Liver (tissue), 9 donors: ENCODE measurements around the gene RAI1. TPM values are rescaled to one million over a fixed set of nuclear protein-coding genes. Genes with fewer than 3 reads are reported as not detected.

Experiments
- DNase-seq: peaks from one replicate; pipeline ENCODE4 v3.0.0-alpha.2; 2017; ENCODE audit warnings: low spot score
- H3K27ac ChIP-seq, 2 donors: one replicate each; pipeline ENCODE4 v1.7.0; 2013; ENCODE audit warnings: inconsistent platforms in 2 of 2, low read length in 2 of 2, control low read depth in 1 of 2, low read depth in 1 of 2, mild to moderate bottlenecking in 1 of 2
- H3K27me3 ChIP-seq, 4 donors: one replicate each; pipeline versions ENCODE4 v1.6.1 to v1.7.0; 2013; ENCODE audit warnings: low read length in 3 of 4, inconsistent platforms in 1 of 4, mild to moderate bottlenecking in 1 of 4, moderate library complexity in 1 of 4; ENCODE audit not compliant: control insufficient read depth in 4 of 4, insufficient read depth in 4 of 4
- H3K36me3 ChIP-seq, 4 donors: one replicate each; pipeline versions ENCODE4 v1.6.1 to v1.7.0; 2013; ENCODE audit warnings: low read length in 3 of 4, mild to moderate bottlenecking in 3 of 4, low read depth in 1 of 4, moderate library complexity in 1 of 4; ENCODE audit not compliant: control insufficient read depth in 4 of 4, insufficient read depth in 3 of 4
- H3K4me1 ChIP-seq, 4 donors: one replicate each; pipeline versions ENCODE4 v1.6.1 to v1.7.0; 2013; ENCODE audit warnings: low read length in 3 of 4, mild to moderate bottlenecking in 3 of 4, moderate library complexity in 1 of 4; ENCODE audit not compliant: control insufficient read depth in 4 of 4, insufficient read depth in 4 of 4
- H3K4me3 ChIP-seq, 3 donors: one replicate each; pipeline versions ENCODE4 v1.6.1 to v1.7.0; 2013; ENCODE audit warnings: low read length in 3 of 3, control low read depth in 1 of 3, low read depth in 1 of 3, mild to moderate bottlenecking in 1 of 3
- H3K9ac ChIP-seq, 2 donors: one replicate each; pipeline ENCODE4 v1.7.0; 2013; ENCODE audit warnings: low read length in 2 of 2, mild to moderate bottlenecking in 2 of 2, moderate library complexity in 2 of 2, control low read depth in 1 of 2, low read depth in 1 of 2
- H3K9me3 ChIP-seq, 4 donors: one replicate each; pipeline versions ENCODE4 v1.6.1 to v1.7.0; 2013; ENCODE audit warnings: low read length in 3 of 4; ENCODE audit not compliant: control insufficient read depth in 4 of 4
- CTCF ChIP-seq: fragments of 150-350 bp; IDR thresholded peaks from 2 replicates; pipeline ENCODE4 v1.5.1; 2017; ENCODE audit warnings: improper control_type of control experiment, low read depth, low read length; ENCODE audit not compliant: missing input control
- FOXA1 ChIP-seq: IDR thresholded peaks from 2 replicates; pipeline ENCODE4 v1.6.1; 2016; ENCODE audit warnings: antibody characterized with exemption
- FOXA2 ChIP-seq: IDR thresholded peaks from 2 replicates; pipeline ENCODE4 v1.6.1; 2016; ENCODE audit warnings: antibody characterized with exemption
- GABPA ChIP-seq, 2 donors: IDR thresholded peaks in 1 of 2; conservative IDR thresholded peaks in 1 of 2; 2 replicates each; pipeline ENCODE4 v1.6.1; 2016; ENCODE audit warnings: antibody characterized with exemption in 2 of 2, mild to moderate bottlenecking in 1 of 2, moderate library complexity in 1 of 2
- HNF4A ChIP-seq, 2 donors: conservative IDR thresholded peaks; 2 replicates each; pipeline ENCODE4 v1.6.1; 2016; ENCODE audit warnings: antibody characterized with exemption in 2 of 2, mild to moderate bottlenecking in 2 of 2
- JUND ChIP-seq, 2 donors: IDR thresholded peaks; 2 replicates each; pipeline ENCODE4 v1.6.1; 2016; ENCODE audit warnings: antibody characterized with exemption in 2 of 2
- NR2F2 ChIP-seq: IDR thresholded peaks from 2 replicates; pipeline ENCODE4 v1.6.1; 2016; ENCODE audit warnings: antibody characterized with exemption
- RAD21 ChIP-seq, 2 donors: IDR thresholded peaks; 2 replicates each; pipeline ENCODE4 v1.6.1; 2016; ENCODE audit warnings: antibody characterized with exemption in 2 of 2, mild to moderate bottlenecking in 2 of 2
- SP1 ChIP-seq: IDR thresholded peaks from 2 replicates; pipeline ENCODE4 v1.6.1; 2018; ENCODE audit warnings: antibody characterized with exemption, mild to moderate bottlenecking
- TAF1 ChIP-seq: conservative IDR thresholded peaks from 2 replicates; pipeline ENCODE4 v1.6.1; 2016; ENCODE audit warnings: antibody characterized with exemption, mild to moderate bottlenecking
- YY1 ChIP-seq: IDR thresholded peaks from 2 replicates; pipeline ENCODE4 v1.6.1; 2016; ENCODE audit warnings: antibody characterized with exemption, mild to moderate bottlenecking
- WGBS: extraction: QIAGEN DNeasy Blood & Tissue Kit; methylation state at CpG from one replicate; pipeline ENCODE4 v1.1.7; 2013; 5-methylcytosine and 5-hydroxymethylcytosine counted together
- polyA plus RNA-seq, 2 donors: library from polyadenylated mRNA; stranded (reverse) in 1 of 2; unstranded in 1 of 2; fragments of 200-250 nt in 1 of 2; fragments of >200 nt in 1 of 2; fragmentation: Nextera tagmentation in 1 of 2; extraction: Ambion mirVana in 1 of 2; gene quantifications; one replicate each; pipeline versions ENCODE4 v1.2.1 to v1.2.3, GENCODE V29; 2013 to 2015
- total RNA-seq, 2 donors: library from RNA; depleted of rRNA; stranded (reverse); fragments of >200 nt; gene quantifications; one replicate each; pipeline ENCODE4 v1.2.3, GENCODE V29; 2014
- TF ChIP-seq, protein P1 (sequence below): IDR thresholded peaks from 2 replicates; pipeline ENCODE4 v1.6.1; 2016; ENCODE audit warnings: antibody characterized with exemption
- TF ChIP-seq, protein P2 (sequence below): IDR thresholded peaks from 2 replicates; pipeline ENCODE4 v1.6.1; 2016; ENCODE audit warnings: antibody characterized with exemption
- donor health status: healthy.
- donor health status: healthy.
- donor health status: healthy.
- donor health status: healthy.
- donor health status: healthy.

Gene RAI1
- total and polyA plus RNA-seq, 4 donors: 0.57 to 7.6 (median 5.3) TPM

GRCh38 chr17:17650959-17651358, 30.3 kb upstream of the RAI1 start:
- TF ChIP-seq YY1 (no peak), TAF1 (no peak), GABPA (IDR thresholded peaks at IDR 0.05 in 1 of 2, conservative IDR thresholded peaks at IDR 0.05 in 1 of 2) (no peak), HNF4A (conservative IDR thresholded peaks at IDR 0.05) (no peak), CTCF (no peak), JUND (IDR thresholded peaks at IDR 0.05) (no peak), FOXA1 (no peak), RAD21 (IDR thresholded peaks at IDR 0.05) (no peak), FOXA2 (no peak), SP1 (no peak)
- TF ChIP-seq, protein P1, sequence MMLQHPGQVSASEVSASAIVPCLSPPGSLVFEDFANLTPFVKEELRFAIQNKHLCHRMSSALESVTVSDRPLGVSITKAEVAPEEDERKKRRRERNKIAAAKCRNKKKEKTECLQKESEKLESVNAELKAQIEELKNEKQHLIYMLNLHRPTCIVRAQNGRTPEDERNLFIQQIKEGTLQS: no peak
- H3K4me1 ChIP-seq: peaks cover 0 to 6% (median 0%) of the 10 kb centered on the region in 4 donors
- 97% methylated on average over 1 of the region's 1 CpG for WGBS

DNA sequence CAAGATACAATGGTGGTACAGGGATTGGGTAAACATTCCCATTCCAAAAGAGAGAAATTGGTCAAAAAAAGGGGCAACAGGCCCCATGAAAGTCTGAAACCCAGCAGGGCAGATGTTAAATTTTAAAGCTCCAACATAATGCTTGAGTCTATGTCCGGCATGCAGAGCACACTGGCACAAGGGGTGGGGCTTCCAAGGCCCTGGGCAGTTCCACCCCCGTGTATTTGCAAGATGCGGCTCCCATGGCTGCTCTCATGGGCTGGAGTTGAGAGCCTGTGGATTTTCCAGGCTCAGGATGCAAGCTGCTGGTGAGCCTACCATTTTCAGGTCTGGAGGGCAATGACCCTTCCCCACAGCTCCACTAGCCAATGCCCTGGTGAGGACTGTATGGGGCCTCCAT, 27.9 kb upstream of the RAI1 start:
- Histone ChIP-seq H3K4me3 (no peak overlapping the region), H3K27ac (no peak overlapping the region), H3K36me3 (no peaks in the 10 kb centered on the region), H3K27me3 (no peaks in the 10 kb centered on the region), H3K9ac (no peak overlapping the region), H3K9me3 (peaks cover 0 to 7% (median 2%) of the 10 kb centered on the region in 4 donors), H3K4me1 (no peaks in the 10 kb centered on the region)
- TF ChIP-seq NR2F2 (no peak), CTCF (no peak)
- TF ChIP-seq, protein P1: no peak
- TF ChIP-seq, protein P2, sequence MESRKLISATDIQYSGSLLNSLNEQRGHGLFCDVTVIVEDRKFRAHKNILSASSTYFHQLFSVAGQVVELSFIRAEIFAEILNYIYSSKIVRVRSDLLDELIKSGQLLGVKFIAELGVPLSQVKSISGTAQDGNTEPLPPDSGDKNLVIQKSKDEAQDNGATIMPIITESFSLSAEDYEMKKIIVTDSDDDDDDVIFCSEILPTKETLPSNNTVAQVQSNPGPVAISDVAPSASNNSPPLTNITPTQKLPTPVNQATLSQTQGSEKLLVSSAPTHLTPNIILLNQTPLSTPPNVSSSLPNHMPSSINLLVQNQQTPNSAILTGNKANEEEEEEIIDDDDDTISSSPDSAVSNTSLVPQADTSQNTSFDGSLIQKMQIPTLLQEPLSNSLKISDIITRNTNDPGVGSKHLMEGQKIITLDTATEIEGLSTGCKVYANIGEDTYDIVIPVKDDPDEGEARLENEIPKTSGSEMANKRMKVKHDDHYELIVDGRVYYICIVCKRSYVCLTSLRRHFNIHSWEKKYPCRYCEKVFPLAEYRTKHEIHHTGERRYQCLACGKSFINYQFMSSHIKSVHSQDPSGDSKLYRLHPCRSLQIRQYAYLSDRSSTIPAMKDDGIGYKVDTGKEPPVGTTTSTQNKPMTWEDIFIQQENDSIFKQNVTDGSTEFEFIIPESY: no peak
- 88% methylated on average over 3 of the region's 3 CpGs for WGBS
- no peak for DNase-seq

More at GRCh38 chr17:17650959-17651358, 30.3 kb upstream of the RAI1 start:
- H3K4me3 ChIP-seq: no peak overlapping the region
- no peak overlapping the region for H3K27ac ChIP-seq
- no peaks in the 10 kb centered on the region for H3K9me3 ChIP-seq
- no peak overlapping the region for H3K9ac ChIP-seq
- no peaks in the 10 kb centered on the region for H3K27me3 ChIP-seq
- DNase-seq: no peak
- no peaks in the 10 kb centered on the region for H3K36me3 ChIP-seq
